Body of pancreas (tissue), 4 donors: ENCODE measurements around the gene NOL7. TPM values are rescaled to one million over a fixed set of nuclear protein-coding genes. Genes with fewer than 3 reads are reported as not detected.

Experiments
- ATAC-seq: fragments of 150-250 bp; one replicate; pipeline ENCODE4 v1.9.1; 2016
- DNase-seq, 4 donors: peaks; one replicate each; pipeline ENCODE4 v3.0.0-alpha.2; 2019
- H3K27ac ChIP-seq, 4 donors: fragments of 200-600 bp; sonication (generic); 1 replicate in 3 of 4; 2 replicates in 1 of 4; pipeline versions ENCODE4 v1.5.1 to v1.6.1; 2016 to 2019; ENCODE audit warnings: mild to moderate bottlenecking in 1 of 4, mixed read lengths in 1 of 4, moderate library complexity in 1 of 4
- H3K27me3 ChIP-seq, 2 donors: fragments of 200-600 bp; sonication (generic); one replicate each; pipeline ENCODE4 v1.6.0; 2016; ENCODE audit warnings: mild to moderate bottlenecking in 1 of 2
- H3K36me3 ChIP-seq, 2 donors: fragments of 200-600 bp; sonication (generic); replicated peaks in 1 of 2; 2 replicates each; pipeline ENCODE4 v1.5.1; 2016; ENCODE audit warnings: low read depth in 2 of 2; ENCODE audit not compliant: insufficient read depth in 1 of 2
- H3K4me1 ChIP-seq: fragments of 200-600 bp; sonication (generic); one replicate; pipeline ENCODE4 v1.6.0; 2016
- H3K4me3 ChIP-seq, 2 donors: fragments of 200-600 bp; sonication (generic); 1 replicate in 1 of 2; 2 replicates in 1 of 2; pipeline ENCODE4 v1.5.1; 2016 to 2019
- H3K9me3 ChIP-seq, 3 donors: fragments of 200-600 bp; sonication (generic); 1 replicate in 2 of 3; 2 replicates in 1 of 3; pipeline ENCODE4 v1.5.1; 2016
- CTCF ChIP-seq, 7 experiments: fragments of 450-650 bp in 4 of 7; fragments of 200-600 bp in 3 of 7; sonication (generic) in 3 of 7; IDR thresholded peaks; one replicate each; pipeline ENCODE4 v1.5.1; 2016 to 2019; ENCODE audit warnings: antibody characterized with exemption in 7 of 7
- POLR2A ChIP-seq, 3 donors: fragments of 450-650 bp; IDR thresholded peaks; one replicate each; pipeline ENCODE4 v1.6.1; 2016; ENCODE audit warnings: antibody characterized with exemption in 3 of 3, mild to moderate bottlenecking in 2 of 3
- WGBS, 2 donors: methylation state at CpG; one replicate each; pipeline ENCODE4 v1.1.5; 2017; 5-methylcytosine and 5-hydroxymethylcytosine counted together
- intact Hi-C: fragments of 100-400 bp; cut with DNase I; formaldehyde crosslinking; loops from one replicate; pipeline ENCODE4 v1.15.1; 2023
- total RNA-seq, 2 donors: library from RNA; depleted of rRNA; stranded (reverse); fragments of >200 nt; gene quantifications; one replicate each; pipeline ENCODE4 v1.1.0, GENCODE V29; 2016

The NOL7 gene
- total RNA-seq, 2 donors from 2014 or later = 52.1 to 164 TPM

GRCh38 chr6:13593103-13593502 lies 22.0 kb upstream of the NOL7 start:
- H3K36me3 ChIP-seq = peaks cover 0 to under 1% of the 10 kb centered on the region in 2 donors

GRCh38 chr6:13593720-13594119 lies 21.4 kb upstream of the NOL7 start:
- Histone ChIP-seq H3K9me3 (no peaks in the 10 kb centered on the region), H3K27me3 (no peaks in the 10 kb centered on the region), H3K36me3 (no peaks in the 10 kb centered on the region), H3K4me1 (peaks cover 5% of the 10 kb centered on the region), H3K4me3 (no peak overlapping the region), H3K27ac (no peak overlapping the region)
- 89 to 90% methylated on average over 6 of the region's 6 CpGs for WGBS, 2 donors
- no peak for ATAC-seq
- TF ChIP-seq CTCF (IDR thresholded peaks at IDR 0.05) = no peak
- TF ChIP-seq POLR2A (IDR thresholded peaks at IDR 0.05) = no peak
- intact Hi-C loops = no loop called here
- no peak for DNase-seq

More at GRCh38 chr6:13593103-13593502, 22.0 kb upstream of the NOL7 start:
- TF ChIP-seq CTCF (IDR thresholded peaks at IDR 0.05) (no peak), POLR2A (IDR thresholded peaks at IDR 0.05) (no peak)
- DNase-seq (no peak), ATAC-seq (no peak)
- no peak overlapping the region for H3K27ac ChIP-seq
- no peaks in the 10 kb centered on the region for H3K9me3 ChIP-seq
- 86 to 94% methylated on average over 6 of the region's 6 CpGs for WGBS, 2 donors
- peaks cover 5% of the 10 kb centered on the region for H3K4me1 ChIP-seq
- H3K4me3 ChIP-seq = no peak overlapping the region
- intact Hi-C loops = no loop called here
- H3K27me3 ChIP-seq = no peaks in the 10 kb centered on the region

GRCh38 chr6:13597073-13597472 lies 18.1 kb upstream of the NOL7 start:
- WGBS, 2 donors = 94% methylated on average over 4 of the region's 4 CpGs
- no peak overlapping the region for H3K27ac ChIP-seq
- ATAC-seq = no peak
- H3K27me3 ChIP-seq = no peaks in the 10 kb centered on the region
- no peak for DNase-seq
- H3K36me3 ChIP-seq = peaks cover 0 to 2% of the 10 kb centered on the region in 2 donors
- H3K9me3 ChIP-seq = no peaks in the 10 kb centered on the region
- H3K4me1 ChIP-seq = peaks cover 5% of the 10 kb centered on the region
- intact Hi-C loops = no loop called here
- no peak for TF ChIP-seq POLR2A (IDR thresholded peaks at IDR 0.05)
- no peak for TF ChIP-seq CTCF (IDR thresholded peaks at IDR 0.05)
- H3K4me3 ChIP-seq = no peak overlapping the region

- intact Hi-C loops = no loop called here
- Histone ChIP-seq H3K4me3 (no peak overlapping the region), H3K27ac (no peak overlapping the region), H3K9me3 (no peaks in the 10 kb centered on the region), H3K4me1 (peaks cover under 1% of the 10 kb centered on the region), H3K27me3 (no peaks in the 10 kb centered on the region), H3K36me3 (peaks cover 0 to 2% of the 10 kb centered on the region in 2 donors)
- DNase-seq (no peak), ATAC-seq (no peak)
- WGBS, 2 donors = 93 to 94% methylated on average over 6 of the region's 6 CpGs
- TF ChIP-seq CTCF (IDR thresholded peaks at IDR 0.05) = no peak
These were observed 15.1 kb upstream of the NOL7 start for GRCh38 chr6:13600036-13600435.

- intact Hi-C loops = no loop called here
- H3K27ac ChIP-seq = no peak overlapping the region
- H3K9me3 ChIP-seq = no peaks in the 10 kb centered on the region
- H3K4me1 ChIP-seq = no peaks in the 10 kb centered on the region
- 74 to 81% methylated on average over 4 of the region's 4 CpGs for WGBS, 2 donors
- peaks cover 0 to 2% of the 10 kb centered on the region in 2 donors for H3K36me3 ChIP-seq
- no peaks in the 10 kb centered on the region for H3K27me3 ChIP-seq
- no peak for DNase-seq
- no peak for ATAC-seq
- no peak for TF ChIP-seq CTCF (IDR thresholded peaks at IDR 0.05)
- TF ChIP-seq POLR2A (IDR thresholded peaks at IDR 0.05) = no peak
- no peak overlapping the region for H3K4me3 ChIP-seq
These were observed 11.0 kb upstream of the NOL7 start for GRCh38 chr6:13604135-13604534.
